Lung (tissue), 12 donors: ENCODE measurements around the gene BRMS1L. TPM values are rescaled to one million over a fixed set of nuclear protein-coding genes. Genes with fewer than 3 reads are reported as not detected.

Source experiments
- ATAC-seq: fragments of 200-7000 bp; cut with Tn5 transposase; one replicate; pipeline ENCODE4 v1.9.1; 2020; ENCODE audit warnings: moderate number of reproducible peaks; ENCODE audit not compliant: insufficient read depth, low FRiP score
- DNase-seq, 3 donors: peaks; one replicate each; pipeline ENCODE4 v3.0.0-alpha.2; 2013 to 2017
- H3K27ac ChIP-seq, 2 donors: one replicate each; pipeline ENCODE4 v1.5.1; 2013; ENCODE audit warnings: mild to moderate bottlenecking in 2 of 2, moderate library complexity in 2 of 2, control low read depth in 1 of 2, inconsistent platforms in 1 of 2, low read depth in 1 of 2, low read length in 1 of 2
- H3K27me3 ChIP-seq, 3 donors: one replicate each; pipeline ENCODE4 v1.5.1; 2013; ENCODE audit warnings: low read length in 2 of 3; ENCODE audit not compliant: control insufficient read depth in 3 of 3, insufficient read depth in 3 of 3
- H3K36me3 ChIP-seq, 4 donors: one replicate each; pipeline ENCODE4 v1.5.1; 2013; ENCODE audit warnings: low read length in 4 of 4, mild to moderate bottlenecking in 1 of 4, moderate library complexity in 1 of 4; ENCODE audit not compliant: control insufficient read depth in 4 of 4, insufficient read depth in 4 of 4
- H3K4me1 ChIP-seq, 5 donors: one replicate each; pipeline ENCODE4 v1.5.1; 2013; ENCODE audit warnings: low read length in 5 of 5, mild to moderate bottlenecking in 2 of 5, moderate library complexity in 1 of 5; ENCODE audit not compliant: control insufficient read depth in 5 of 5, insufficient read depth in 5 of 5
- H3K4me3 ChIP-seq: one replicate; pipeline ENCODE4 v1.5.1; 2013; ENCODE audit warnings: mild to moderate bottlenecking, control low read depth, moderate library complexity
- H3K9ac ChIP-seq, 2 donors: one replicate each; pipeline ENCODE4 v1.5.1; 2013; ENCODE audit warnings: low read length in 2 of 2, control low read depth in 1 of 2; ENCODE audit not compliant: insufficient read depth in 1 of 2
- H3K9me3 ChIP-seq, 4 donors: one replicate each; pipeline ENCODE4 v1.5.1; 2013; ENCODE audit warnings: low read length in 3 of 4, mild to moderate bottlenecking in 1 of 4, moderate library complexity in 1 of 4; ENCODE audit not compliant: control insufficient read depth in 4 of 4, insufficient read depth in 3 of 4
- CTCF ChIP-seq: IDR thresholded peaks from 2 replicates; pipeline ENCODE4 v1.5.1; 2012; ENCODE audit warnings: mild to moderate bottlenecking; ENCODE audit errors: control extremely low read depth, extremely low read depth
- whole genome bisulfite sequencing, 2 donors: extraction: QIAGEN DNeasy Blood & Tissue Kit; methylation state at CpG; one replicate each; pipeline ENCODE4 v1.1.7; 2013; 5-methylcytosine and 5-hydroxymethylcytosine counted together
- polyA plus RNA-seq, 2 donors: library from polyadenylated mRNA; stranded (reverse); fragments of 200-250 nt; gene quantifications; one replicate each; pipeline ENCODE4 v1.2.1, GENCODE V29; 2013
- total RNA-seq, 2 donors: library from RNA; depleted of rRNA in 1 of 2; stranded (reverse); fragments of >200 nt in 1 of 2; gene quantifications; one replicate each; pipeline ENCODE4 v1.2.1, GENCODE V29; 2014 to 2021
- donor health status: control.
- donor health status: control.
- donor health status: Bipolar disorder and iron deficiency.
- donor health status: healthy.
- donor health status: DM: yes; HTN: yes; CAD: no.

The BRMS1L gene
- total and polyA plus RNA-seq, 4 donors = 5.0 to 17.4 (median 6.3) TPM

DNA sequence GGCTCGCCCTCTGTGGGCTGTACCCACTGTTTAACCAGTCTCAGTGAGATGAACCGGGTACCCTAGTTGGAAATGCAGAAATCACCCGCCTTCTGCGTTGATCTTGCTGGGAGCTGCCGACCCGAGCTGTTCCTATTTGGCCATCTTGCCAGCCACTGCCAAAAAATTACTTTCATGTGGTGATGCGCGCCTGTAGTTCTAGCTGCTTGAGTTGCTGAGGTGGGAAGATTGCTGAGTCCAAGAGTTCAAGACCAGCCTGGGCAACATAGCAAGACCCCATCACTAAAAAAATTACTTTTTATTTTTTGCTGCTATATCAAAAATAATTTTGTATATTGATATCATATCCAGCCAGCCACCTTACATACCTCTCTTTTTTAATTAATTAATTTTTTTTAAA, 18.4 kb downstream of the BRMS1L start:
- peaks cover 0 to 3% (median 0%) of the 10 kb centered on the region in 5 donors for H3K4me1 ChIP-seq
- H3K36me3 ChIP-seq = peaks cover 3 to 17% (median 10%) of the 10 kb centered on the region in 4 donors
- H3K27me3 ChIP-seq = no peaks in the 10 kb centered on the region
- no peak for TF ChIP-seq CTCF
- H3K4me3 ChIP-seq = no peak overlapping the region
- WGBS, 2 donors = 98 to 99% methylated on average over 8 of the region's 8 CpGs
- no peak overlapping the region for H3K27ac ChIP-seq
- no peak for ATAC-seq
- peaks cover 0 to 3% (median under 1%) of the 10 kb centered on the region in 4 donors for H3K9me3 ChIP-seq
- no peak overlapping the region for H3K9ac ChIP-seq
- DNase-seq = no peak

GRCh38 chr14:35847636-35848035, 21.5 kb downstream of the BRMS1L start:
- H3K4me1 ChIP-seq = peaks cover 0 to 3% (median 0%) of the 10 kb centered on the region in 5 donors
- WGBS, 2 donors = 86 to 87% methylated on average over 2 of the region's 2 CpGs
- peaks cover 0 to 5% (median 0%) of the 10 kb centered on the region in 4 donors for H3K9me3 ChIP-seq
- H3K9ac ChIP-seq = no peak overlapping the region
- no peak for DNase-seq
- H3K27me3 ChIP-seq = no peaks in the 10 kb centered on the region
- H3K4me3 ChIP-seq = no peak overlapping the region
- H3K36me3 ChIP-seq = peaks cover 3 to 23% (median 13%) of the 10 kb centered on the region in 4 donors
- no peak overlapping the region for H3K27ac ChIP-seq
- no peak for ATAC-seq
- no peak for TF ChIP-seq CTCF

DNA sequence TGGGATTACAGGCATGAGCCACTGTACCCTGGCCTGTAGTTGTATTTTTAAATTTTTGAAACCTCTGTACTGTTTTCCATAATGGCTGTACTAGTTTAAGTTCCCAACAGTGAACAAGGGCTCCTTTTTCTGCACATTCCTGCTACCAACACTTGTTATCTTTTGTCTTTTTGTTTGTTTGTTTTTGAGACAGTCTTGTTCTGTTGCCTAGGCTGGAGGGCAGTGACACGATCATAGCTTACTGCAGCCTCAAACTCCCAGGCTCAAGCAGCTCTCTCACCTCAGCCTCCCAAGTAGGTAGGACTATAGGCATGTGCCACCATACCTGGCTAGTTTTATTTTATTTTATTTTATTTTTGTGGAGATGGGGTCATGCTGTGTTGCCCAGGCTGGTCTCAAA, 23.0 kb downstream of the BRMS1L start:
- Histone ChIP-seq H3K4me1 (peaks cover 0 to 3% (median 0%) of the 10 kb centered on the region in 5 donors), H3K9me3 (peaks cover 0 to 5% (median 0%) of the 10 kb centered on the region in 4 donors), H3K4me3 (no peak overlapping the region), H3K36me3 (peaks cover 3 to 17% (median 9%) of the 10 kb centered on the region in 4 donors), H3K27ac (no peak overlapping the region), H3K9ac (no peak overlapping the region), H3K27me3 (no peaks in the 10 kb centered on the region)
- TF ChIP-seq CTCF = no peak
- no peak for ATAC-seq
- DNase-seq = no peak
- 84 to 91% methylated on average over 1 of the region's 1 CpG for WGBS, 2 donors

DNA sequence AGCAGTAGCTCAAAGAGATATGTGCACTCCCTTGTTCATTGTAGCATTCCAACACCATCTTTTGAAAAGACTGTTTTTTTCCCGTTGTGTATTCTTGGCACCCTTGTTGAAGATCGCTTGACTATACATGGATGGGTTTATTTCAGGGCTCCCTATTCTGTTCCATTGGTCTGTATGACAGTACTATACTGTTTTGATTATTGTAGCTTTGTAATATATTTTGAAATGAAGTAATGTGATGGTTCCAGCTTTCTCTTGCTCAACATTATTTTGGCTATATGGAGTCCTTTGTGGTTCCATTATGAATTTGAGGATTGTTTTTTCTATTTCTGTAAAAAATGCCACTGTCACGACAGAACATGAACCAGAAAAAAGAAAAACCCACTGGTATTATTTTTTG, 25.7 kb downstream of the BRMS1L start:
- TF ChIP-seq CTCF = no peak
- H3K9ac ChIP-seq = no peak overlapping the region
- WGBS, 2 donors = 96 to 99% methylated on average over 3 of the region's 3 CpGs
- peaks cover 3 to 13% (median 8%) of the 10 kb centered on the region in 4 donors for H3K36me3 ChIP-seq
- ATAC-seq (no peak), DNase-seq (no peak)
- H3K9me3 ChIP-seq = peaks cover 0 to 5% (median 0%) of the 10 kb centered on the region in 4 donors
- no peaks in the 10 kb centered on the region for H3K27me3 ChIP-seq
- peaks cover 0 to 9% (median 0%) of the 10 kb centered on the region in 5 donors for H3K4me1 ChIP-seq
- H3K4me3 ChIP-seq = no peak overlapping the region
- no peak overlapping the region for H3K27ac ChIP-seq
